Lower leg skin (tissue), 4 donors: ENCODE measurements around the gene AFTPH. TPM values are rescaled to one million over a fixed set of nuclear protein-coding genes. Genes with fewer than 3 reads are reported as not detected.

Experiments
- DNase-seq, 2 donors: peaks; one replicate each; pipeline ENCODE4 v3.0.0-alpha.2; 2019; ENCODE audit warnings: low spot score in 2 of 2
- H3K4me3 ChIP-seq: fragments of 200-600 bp; sonication (generic); 2 replicates; pipeline ENCODE4 v1.5.1; 2017; ENCODE audit warnings: mild to moderate bottlenecking, low read depth; ENCODE audit not compliant: poor library complexity, severe bottlenecking
- POLR2A ChIP-seq, 2 donors: fragments of 450-650 bp; IDR thresholded peaks; one replicate each; pipeline ENCODE4 v1.6.1; 2016 to 2017; ENCODE audit warnings: antibody characterized with exemption in 2 of 2, mild to moderate bottlenecking in 1 of 2, moderate library complexity in 1 of 2
- WGBS, 2 donors: methylation state at CpG; one replicate each; pipeline ENCODE4 v1.1.5; 2018; 5-methylcytosine and 5-hydroxymethylcytosine counted together
- intact Hi-C: fragments of 100-400 bp; cut with DNase I; formaldehyde crosslinking; loops from one replicate; pipeline ENCODE4 v1.15.0; 2023; ENCODE audit warnings: low total_unique reads
- total RNA-seq, 4 donors: library from RNA; depleted of rRNA; stranded (reverse); fragments of >200 nt; gene quantifications; one replicate each; pipeline ENCODE4 v1.1.0, GENCODE V29; 2016
- TF ChIP-seq, protein P1 (sequence below), 3 donors: fragments of 450-650 bp; IDR thresholded peaks; one replicate each; pipeline ENCODE4 v1.5.1; 2016; ENCODE audit warnings: antibody characterized with exemption in 3 of 3, mild to moderate bottlenecking in 3 of 3, moderate library complexity in 2 of 3

Gene AFTPH
- total RNA-seq, 4 donors from 2014 or later = 46.4 to 53.8 (median 49.6) TPM

DNA sequence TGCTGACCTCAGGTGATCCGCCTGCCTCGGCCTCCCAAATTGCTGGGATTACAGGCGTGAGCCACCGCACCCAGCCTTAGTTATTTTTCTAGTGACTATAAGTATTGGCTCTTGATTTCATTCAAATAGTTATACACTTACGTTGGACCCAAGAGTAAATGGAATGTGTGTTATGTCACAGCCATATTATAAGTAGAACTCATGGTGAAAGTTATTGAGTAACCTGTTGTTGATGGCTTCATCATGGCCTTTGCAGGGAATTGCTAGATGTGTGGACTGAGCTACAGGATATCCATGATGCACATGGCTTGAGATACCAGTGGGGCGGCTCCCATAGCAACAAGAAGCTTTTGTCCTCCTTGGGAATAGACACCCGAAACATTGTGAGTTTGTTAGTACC is 44.7 kb downstream of the AFTPH start:
- 96% methylated on average over 7 of the region's 7 CpGs for WGBS, 2 donors
- intact Hi-C loops = no loop called here
- H3K4me3 ChIP-seq = no peak overlapping the region
- DNase-seq = no peak
- TF ChIP-seq POLR2A (IDR thresholded peaks at IDR 0.05) = no peak
- TF ChIP-seq, protein P1, sequence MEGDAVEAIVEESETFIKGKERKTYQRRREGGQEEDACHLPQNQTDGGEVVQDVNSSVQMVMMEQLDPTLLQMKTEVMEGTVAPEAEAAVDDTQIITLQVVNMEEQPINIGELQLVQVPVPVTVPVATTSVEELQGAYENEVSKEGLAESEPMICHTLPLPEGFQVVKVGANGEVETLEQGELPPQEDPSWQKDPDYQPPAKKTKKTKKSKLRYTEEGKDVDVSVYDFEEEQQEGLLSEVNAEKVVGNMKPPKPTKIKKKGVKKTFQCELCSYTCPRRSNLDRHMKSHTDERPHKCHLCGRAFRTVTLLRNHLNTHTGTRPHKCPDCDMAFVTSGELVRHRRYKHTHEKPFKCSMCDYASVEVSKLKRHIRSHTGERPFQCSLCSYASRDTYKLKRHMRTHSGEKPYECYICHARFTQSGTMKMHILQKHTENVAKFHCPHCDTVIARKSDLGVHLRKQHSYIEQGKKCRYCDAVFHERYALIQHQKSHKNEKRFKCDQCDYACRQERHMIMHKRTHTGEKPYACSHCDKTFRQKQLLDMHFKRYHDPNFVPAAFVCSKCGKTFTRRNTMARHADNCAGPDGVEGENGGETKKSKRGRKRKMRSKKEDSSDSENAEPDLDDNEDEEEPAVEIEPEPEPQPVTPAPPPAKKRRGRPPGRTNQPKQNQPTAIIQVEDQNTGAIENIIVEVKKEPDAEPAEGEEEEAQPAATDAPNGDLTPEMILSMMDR (IDR thresholded peaks at IDR 0.05) = no peak

DNA sequence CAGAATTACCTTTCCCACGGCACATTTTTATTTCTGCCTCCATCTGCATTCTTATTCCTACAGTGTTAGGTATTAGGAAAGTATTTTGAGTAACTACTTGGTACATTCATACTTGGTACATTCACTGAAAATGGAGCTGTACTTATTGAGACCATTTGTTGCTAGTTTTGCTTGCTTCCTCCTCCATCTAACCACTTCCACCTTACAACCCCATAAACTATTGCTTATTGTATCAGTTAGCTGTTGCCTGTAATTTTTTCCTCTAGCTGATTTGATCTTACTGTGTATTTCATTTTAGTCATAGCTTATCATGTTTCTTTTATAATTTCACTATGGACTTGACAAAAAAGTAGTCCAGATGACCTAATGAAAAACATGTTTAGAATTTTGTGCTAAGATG is 50.7 kb downstream of the AFTPH start:
- 89 to 91% methylated on average over 1 of the region's 1 CpG for WGBS, 2 donors
- intact Hi-C loops = no loop called here
- no peak for DNase-seq
- H3K4me3 ChIP-seq = no peak overlapping the region
- TF ChIP-seq, protein P1 (IDR thresholded peaks at IDR 0.05) = no peak
- no peak for TF ChIP-seq POLR2A (IDR thresholded peaks at IDR 0.05)

DNA sequence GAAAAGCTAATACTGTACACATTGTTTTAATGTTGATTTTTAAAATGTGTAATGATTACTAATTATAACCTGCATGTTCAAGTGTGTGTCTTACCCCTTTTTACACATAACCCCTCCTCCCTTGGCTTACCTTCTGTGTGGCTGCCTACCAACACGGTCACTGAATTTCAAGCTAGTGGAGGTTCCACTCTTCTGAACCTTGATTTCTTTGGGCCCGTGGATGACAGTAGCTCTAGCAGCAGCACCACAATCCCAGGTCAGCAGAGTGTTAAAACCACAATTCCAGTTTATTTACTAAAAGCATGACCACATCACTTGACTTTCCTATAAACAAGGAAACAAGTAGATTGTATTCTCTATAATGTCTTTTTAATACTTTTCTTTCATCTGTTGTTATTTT is 56.9 kb downstream of the AFTPH start:
- 88 to 98% methylated on average over 2 of the region's 2 CpGs for WGBS, 2 donors
- intact Hi-C loops = no loop called here
- DNase-seq = no peak
- no peak for TF ChIP-seq POLR2A (IDR thresholded peaks at IDR 0.05)
- TF ChIP-seq, protein P1 (IDR thresholded peaks at IDR 0.05) = no peak
- no peak overlapping the region for H3K4me3 ChIP-seq

DNA sequence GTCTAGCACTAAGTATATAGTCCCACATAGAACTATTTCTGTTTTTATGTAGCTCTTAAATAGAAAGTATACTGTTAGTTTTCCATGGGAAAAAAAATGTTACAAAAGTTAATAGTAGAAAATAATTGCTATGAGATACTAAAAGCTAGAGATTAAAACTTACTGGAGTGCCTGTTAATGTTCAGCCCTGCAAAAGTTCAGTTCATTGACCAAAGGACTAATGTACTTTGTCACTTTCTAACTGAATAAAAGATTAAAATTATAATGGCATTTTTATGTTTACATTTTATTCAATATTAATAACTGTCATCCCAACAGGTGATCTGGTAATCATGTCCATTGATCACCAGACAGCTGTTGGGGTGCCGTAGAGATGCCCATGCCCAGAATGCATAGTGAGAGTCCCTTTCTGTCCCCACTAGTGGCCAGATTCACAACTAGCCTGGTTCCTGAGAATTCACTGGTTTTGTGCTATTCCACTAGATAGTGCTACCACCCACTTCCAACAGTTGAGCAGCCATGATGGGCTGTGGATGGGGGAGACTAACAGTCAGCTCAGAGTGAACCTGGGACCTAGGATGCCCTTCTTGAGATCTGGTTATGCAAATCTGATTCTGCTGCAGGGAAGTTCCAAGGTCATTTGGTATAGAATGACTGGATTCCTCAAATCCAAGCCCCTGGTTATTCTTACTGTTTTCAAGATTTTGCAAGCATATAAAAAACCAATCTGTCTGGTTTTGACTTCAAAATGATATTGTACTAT is 57.8 kb downstream of the AFTPH start:
- intact Hi-C loops = no loop called here
- DNase-seq = no peak
- no peak for TF ChIP-seq POLR2A (IDR thresholded peaks at IDR 0.05)
- TF ChIP-seq, protein P1 (IDR thresholded peaks at IDR 0.05) = no peak
- H3K4me3 ChIP-seq = no peak overlapping the region
- 53 to 89% methylated on average over 1 of the region's 1 CpG for WGBS, 2 donors

DNA sequence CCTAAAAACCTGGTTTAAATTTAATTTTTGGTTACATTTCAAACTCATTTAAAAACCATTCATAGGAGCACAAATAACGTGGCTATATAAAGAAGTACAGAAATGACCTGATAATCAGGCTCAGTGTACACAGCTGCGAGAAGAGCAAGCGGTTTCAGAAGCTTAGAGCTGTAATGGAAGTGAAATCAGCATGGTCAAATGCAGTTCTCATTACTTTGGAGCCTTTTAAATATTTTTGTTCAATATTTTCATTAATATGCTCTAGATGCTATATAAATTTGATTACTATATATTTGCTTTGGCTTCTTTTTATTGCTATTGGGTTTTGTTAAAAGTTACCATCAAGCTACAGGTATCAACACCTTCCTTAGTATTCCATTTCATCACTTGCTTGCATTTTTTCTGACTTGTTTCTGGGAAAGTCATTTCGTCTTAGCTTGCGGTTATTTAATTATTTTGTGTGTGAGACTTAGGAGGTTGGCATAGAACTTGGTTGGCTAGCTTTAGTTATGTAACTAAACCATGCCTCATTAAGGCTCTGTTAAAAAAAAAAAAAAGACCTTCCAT is 58.7 kb downstream of the AFTPH start:
- TF ChIP-seq, protein P1 (IDR thresholded peaks at IDR 0.05) = no peak
- TF ChIP-seq POLR2A (IDR thresholded peaks at IDR 0.05) = no peak
- H3K4me3 ChIP-seq = no peak overlapping the region
- 58 to 59% methylated on average over 5 of the region's 5 CpGs for WGBS, 2 donors
- DNase-seq = no peak
- intact Hi-C loops = no loop called here
